ENCODE data around the gene SPON1. TPM values are rescaled to one million over a fixed set of nuclear protein-coding genes. Genes with fewer than 3 reads are reported as not detected.

Gene SPON1
- total RNA-seq, 1 donor: 0.72 TPM

- no peak overlapping the region for H3K4me2 ChIP-seq (ENCODE audit: insufficient read depth, low read length)
- H3K27me3 ChIP-seq (ENCODE audit: insufficient read depth, low read length): no peaks in the 10 kb centered on the region
- H2AFZ ChIP-seq (ENCODE audit: low read length): no peak overlapping the region
- no peak overlapping the region for H3K4me3 ChIP-seq (ENCODE audit: insufficient read depth, low read length)
- peak; percentile 46 for DNase-seq (ENCODE audit: insufficient read length, low spot score, missing footprints)
- H3K27ac ChIP-seq (ENCODE audit: low read depth, low read length): no peak overlapping the region
- no peaks in the 10 kb centered on the region for H3K79me2 ChIP-seq (ENCODE audit: insufficient read depth, low read length)
- no peaks in the 10 kb centered on the region for H4K20me1 ChIP-seq (ENCODE audit: insufficient read depth, low read length)
- H3K4me1 ChIP-seq (ENCODE audit: insufficient read depth, low read length): no peaks in the 10 kb centered on the region
- H3K9me3 ChIP-seq (ENCODE audit: low read depth, low read length): no peaks in the 10 kb centered on the region
- H3K36me3 ChIP-seq (ENCODE audit: insufficient read depth, low read length): no peaks in the 10 kb centered on the region
- TF ChIP-seq CTCF (IDR thresholded peaks at IDR 0.05; ENCODE audit: extremely low read depth, low read depth, low read length): no peak
These were observed 130.5 kb downstream of the SPON1 start for GRCh38 chr11:14093065-14093464.

- Histone ChIP-seq H3K9me3 (ENCODE audit: low read depth, low read length) (no peaks in the 10 kb centered on the region), H3K4me2 (ENCODE audit: insufficient read depth, low read length) (no peak overlapping the region), H3K36me3 (ENCODE audit: insufficient read depth, low read length) (no peaks in the 10 kb centered on the region), H3K79me2 (ENCODE audit: insufficient read depth, low read length) (no peaks in the 10 kb centered on the region), H3K27me3 (ENCODE audit: insufficient read depth, low read length) (no peaks in the 10 kb centered on the region), H3K4me3 (ENCODE audit: insufficient read depth, low read length) (no peak overlapping the region), H2AFZ (ENCODE audit: low read length) (no peak overlapping the region), H3K27ac (ENCODE audit: low read depth, low read length) (no peak overlapping the region), H4K20me1 (ENCODE audit: insufficient read depth, low read length) (no peaks in the 10 kb centered on the region), H3K4me1 (ENCODE audit: insufficient read depth, low read length) (no peaks in the 10 kb centered on the region)
- DNase-seq (ENCODE audit: insufficient read length, low spot score, missing footprints): no peak
- no peak for TF ChIP-seq CTCF (IDR thresholded peaks at IDR 0.05; ENCODE audit: extremely low read depth, low read depth, low read length)
These were observed 132.0 kb downstream of the SPON1 start for GRCh38 chr11:14094481-14095037.

- DNase-seq (ENCODE audit: insufficient read length, low spot score, missing footprints): peak; percentile 34
These were observed 133.4 kb downstream of the SPON1 start for GRCh38 chr11:14095882-14096281.

GRCh38 chr11:14096606-14097005, 134.1 kb downstream of the SPON1 start:
- Histone ChIP-seq H3K4me2 (ENCODE audit: insufficient read depth, low read length) (no peak overlapping the region), H3K27me3 (ENCODE audit: insufficient read depth, low read length) (no peaks in the 10 kb centered on the region), H3K36me3 (ENCODE audit: insufficient read depth, low read length) (no peaks in the 10 kb centered on the region), H4K20me1 (ENCODE audit: insufficient read depth, low read length) (no peaks in the 10 kb centered on the region), H3K4me1 (ENCODE audit: insufficient read depth, low read length) (no peaks in the 10 kb centered on the region), H3K4me3 (ENCODE audit: insufficient read depth, low read length) (no peak overlapping the region), H3K79me2 (ENCODE audit: insufficient read depth, low read length) (no peaks in the 10 kb centered on the region), H3K9me3 (ENCODE audit: low read depth, low read length) (no peaks in the 10 kb centered on the region), H3K27ac (ENCODE audit: low read depth, low read length) (no peak overlapping the region), H2AFZ (ENCODE audit: low read length) (no peak overlapping the region)
- no peak for TF ChIP-seq CTCF (IDR thresholded peaks at IDR 0.05; ENCODE audit: extremely low read depth, low read depth, low read length)
- peak; percentile 37 for DNase-seq (ENCODE audit: insufficient read length, low spot score, missing footprints)

More at GRCh38 chr11:14095882-14096281, 133.4 kb downstream of the SPON1 start:
- Histone ChIP-seq H3K27ac (ENCODE audit: low read depth, low read length) (no peak overlapping the region), H3K36me3 (ENCODE audit: insufficient read depth, low read length) (no peaks in the 10 kb centered on the region), H3K4me3 (ENCODE audit: insufficient read depth, low read length) (no peak overlapping the region), H3K79me2 (ENCODE audit: insufficient read depth, low read length) (no peaks in the 10 kb centered on the region), H3K9me3 (ENCODE audit: low read depth, low read length) (no peaks in the 10 kb centered on the region), H4K20me1 (ENCODE audit: insufficient read depth, low read length) (no peaks in the 10 kb centered on the region), H3K27me3 (ENCODE audit: insufficient read depth, low read length) (no peaks in the 10 kb centered on the region), H3K4me2 (ENCODE audit: insufficient read depth, low read length) (no peak overlapping the region), H2AFZ (ENCODE audit: low read length) (no peak overlapping the region), H3K4me1 (ENCODE audit: insufficient read depth, low read length) (no peaks in the 10 kb centered on the region)
- no peak for TF ChIP-seq CTCF (IDR thresholded peaks at IDR 0.05; ENCODE audit: extremely low read depth, low read depth, low read length)
